GM23338 (cell line): Measurements from ENCODE around the gene MYLK3.

Source experiments
- CTCF ChIP-seq, 2 experiments: fragments of 200-600 bp in 1 of 2; sonication (generic) in 1 of 2; conservative IDR thresholded peaks; 2 replicates each; pipeline versions ENCODE4 v1.5.1 to v1.6.1; 2016 to 2017; ENCODE audit warnings: antibody characterized with exemption in 2 of 2, low read depth in 2 of 2, mild to moderate bottlenecking in 2 of 2, moderate library complexity in 1 of 2
- EZH2 ChIP-seq: fragments of 200-600 bp; sonication (generic); IDR thresholded peaks from one replicate; pipeline ENCODE4 v1.8.0; 2017; ENCODE audit warnings: antibody characterized with exemption, mild to moderate bottlenecking, low read depth; ENCODE audit not compliant: unreplicated experiment
- POLR2AphosphoS5 ChIP-seq: IDR thresholded peaks from 2 replicates; pipeline ENCODE4 v1.6.1; 2016; ENCODE audit warnings: antibody characterized with exemption, low read depth

- TF ChIP-seq EZH2: no peak
- no peak for TF ChIP-seq CTCF (conservative IDR thresholded peaks at IDR 0.05; ENCODE audit: low read depth in 2 of 2)
- no peak for TF ChIP-seq POLR2AphosphoS5
Measured at GRCh38 chr16:46739934-46740333, 8.2 kb downstream of the MYLK3 start.
